GM19467 (cell line): Measurements from ENCODE around the gene SHISA4.
"Not testable (repeated sequence)": the region's sequence is repeated elsewhere in the genome, so short reads cannot be mapped to it uniquely, and the experiment has no call there.

ENCODE experiments used
- ATAC-seq: cut with Tn5 transposase; IDR thresholded peaks from one replicate; pipeline ENCODE4 v1.9.1; 2021; ENCODE audit warnings: mild to moderate bottlenecking, moderate library complexity; ENCODE audit not compliant: unreplicated experiment

The SHISA4 gene

GRCh38 chr1:201925981-201926645, 37.4 kb downstream of the SHISA4 start:
- no peak for ATAC-seq

GRCh38 chr1:201928266-201928665, 39.6 kb downstream of the SHISA4 start:
- ATAC-seq: no peak

GRCh38 chr1:201930137-201930536, 41.4 kb downstream of the SHISA4 start:
- no peak for ATAC-seq

GRCh38 chr1:201930803-201931202, 42.1 kb downstream of the SHISA4 start:
- no peak for ATAC-seq

GRCh38 chr1:201933840-201934430, 45.2 kb downstream of the SHISA4 start:
- no peak for ATAC-seq

- no peak for ATAC-seq
Observed at GRCh38 chr1:201937624-201938213, 49.0 kb downstream of the SHISA4 start.

- ATAC-seq: no peak
Observed at GRCh38 chr1:201938440-201939035, 49.8 kb downstream of the SHISA4 start.

GRCh38 chr1:201939148-201939547, 50.5 kb downstream of the SHISA4 start:
- ATAC-seq: no peak

GRCh38 chr1:201939574-201939973, 50.9 kb downstream of the SHISA4 start:
- no peak for ATAC-seq

- ATAC-seq: not testable (repeated sequence)
Observed at GRCh38 chr1:201940316-201940715, 51.6 kb downstream of the SHISA4 start.

GRCh38 chr1:201941420-201942128, 52.9 kb downstream of the SHISA4 start:
- no peak for ATAC-seq

- no peak for ATAC-seq
Observed at GRCh38 chr1:201942129-201942495, 53.4 kb downstream of the SHISA4 start.
